OCI-LY3 (cell line): ENCODE data around the gene NRM.

Source experiments
- CTCF ChIP-seq: fragments of 200-600, 300-600 bp; sonication (generic); IDR thresholded peaks from 2 replicates; pipeline ENCODE4 v1.5.1; 2014; ENCODE audit warnings: antibody characterized with exemption, low read length, low read depth
- EZH2phosphoT487 ChIP-seq: fragments of 200-600 bp; shearing (Covaris generic); IDR thresholded peaks from 2 replicates; pipeline ENCODE4 v1.6.1; 2018; ENCODE audit warnings: antibody characterized with exemption, mixed run types, low read depth

GRCh38 chr6:30654798-30655742 lies 35.7 kb downstream of the NRM start:
- TF ChIP-seq EZH2phosphoT487 (no peak), CTCF (no peak)
